Activated CD8-positive, alpha-beta memory T cell treated with anti-CD3 and anti-CD28 coated beads for 36 hours (primary cell): ENCODE measurements around the gene LENEP. TPM values are rescaled to one million over a fixed set of nuclear protein-coding genes. Genes with fewer than 3 reads are reported as not detected.

ENCODE experiments used
- CTCF ChIA-PET: fragments of 350-600 bp; sonication (Branson Sonifier 250); formaldehyde crosslinking; loops from one replicate; lab custom pipeline; 2021; ENCODE audit warnings: antibody characterized with exemption; lab: Charles Lee
- POLR2A ChIA-PET: fragments of 350-600 bp; sonication (Branson Sonifier 250); formaldehyde crosslinking; loops from one replicate; lab custom pipeline; 2021; ENCODE audit warnings: antibody characterized with exemption; lab: Charles Lee
- total RNA-seq, 2 experiments: library from RNA; stranded (reverse); gene quantifications; one replicate each; pipeline ENCODE4 v1.2.3, GENCODE V29; 2021

LENEP gene
- total RNA-seq, 2 experiments from 2014 or later: 0.61 TPM; not detected in 1

DNA sequence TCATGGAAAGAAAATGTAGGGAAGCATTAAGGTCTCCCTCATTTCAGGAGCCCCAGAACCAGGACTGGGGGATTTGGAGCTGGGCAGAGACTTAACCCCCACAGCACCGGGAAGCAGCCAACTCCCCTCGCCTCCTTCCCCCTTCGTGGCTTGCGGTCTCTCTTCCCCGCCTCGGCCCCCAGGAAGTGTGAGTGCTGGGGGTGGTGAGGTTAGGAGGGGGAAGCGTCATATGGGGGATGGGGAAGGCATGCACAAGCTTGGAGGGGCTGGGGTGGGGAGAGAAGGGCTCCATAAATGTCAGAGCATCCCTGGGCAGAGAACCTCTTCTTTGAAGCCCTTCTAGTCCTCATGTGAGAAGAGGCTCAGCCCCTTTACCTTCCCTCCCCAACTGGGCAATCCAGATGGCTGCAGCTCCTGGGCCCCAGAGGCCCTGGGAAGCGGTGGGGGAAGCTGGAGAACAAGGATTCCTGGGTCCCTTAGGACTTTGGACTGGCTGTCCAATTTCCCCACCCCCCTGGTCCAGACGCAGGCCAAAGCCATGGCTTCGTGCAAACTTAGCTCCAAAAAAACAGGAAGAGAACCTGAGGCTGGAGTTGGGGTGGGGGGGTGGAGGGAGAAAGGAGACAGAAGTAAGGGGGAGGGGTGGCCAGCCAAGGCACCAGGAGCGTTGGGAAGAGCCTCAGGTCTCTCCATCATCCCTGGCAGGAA lies 17.0 kb downstream of the LENEP start:
- CTCF ChIA-PET: interaction anchor here (1.1 to 1.5 kb wide), 3 partner anchors 9 to 75 kb away, joined by 3 to 8 read pairs (median 6); no protein-coding TSS in a partner anchor
- POLR2A ChIA-PET: interaction anchor here (0.6 kb wide), 1 partner anchor 87 kb away, joined by 5 read pairs; no protein-coding TSS in a partner anchor

DNA sequence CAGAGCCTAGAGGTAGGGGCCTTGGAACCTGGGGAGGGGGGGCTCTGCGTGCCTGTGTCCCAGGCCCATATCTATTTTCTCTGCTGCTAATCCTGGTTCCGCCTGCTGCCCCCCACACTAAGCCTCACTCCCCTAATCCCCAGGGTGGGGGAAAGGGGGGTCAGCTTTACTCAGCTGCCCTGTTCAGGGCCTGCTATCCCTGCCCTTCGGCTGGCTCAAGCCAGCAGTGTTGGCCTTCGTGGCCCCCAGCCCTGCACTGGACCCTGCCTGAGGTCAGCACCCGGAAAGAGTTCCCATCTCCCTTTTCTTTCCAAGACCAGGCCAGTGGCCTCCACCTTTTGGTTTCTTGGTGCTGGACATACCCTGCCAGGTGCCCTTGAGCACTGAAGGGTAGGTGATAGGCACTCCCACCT lies 17.6 kb downstream of the LENEP start:
- ChIA-PET CTCF (interaction anchor here (0.6 to 1.5 kb wide), 4 partner anchors 10 to 789 kb away, joined by 3 to 8 read pairs (median 4); no protein-coding TSS in a partner anchor), POLR2A (no interaction called here)

GRCh38 chr1:155011437-155012025 lies 18.1 kb downstream of the LENEP start:
- ChIA-PET CTCF (interaction anchor here (0.6 to 7.7 kb wide), 2 partner anchors 11 to 789 kb away, joined by 3 to 115 read pairs; partner anchors contain the start of gene ZBTB7B), POLR2A (interaction anchor here (0.6 kb wide), 1 partner anchor 27 kb away, joined by 10 read pairs; no protein-coding TSS in a partner anchor)

- ChIA-PET POLR2A (interaction anchor here (0.6 kb wide), 1 partner anchor 27 kb away, joined by 10 read pairs; no protein-coding TSS in a partner anchor), CTCF (interaction anchor here (1.1 to 7.7 kb wide), 2 partner anchors 12 to 73 kb away, joined by 4 to 115 read pairs; partner anchors contain the start of gene ZBTB7B)
Measured at GRCh38 chr1:155012026-155012546, 18.7 kb downstream of the LENEP start.

GRCh38 chr1:155012776-155013602 lies 19.6 kb downstream of the LENEP start:
- CTCF ChIA-PET: interaction anchor here (0.7 to 7.7 kb wide), 3 partner anchors 13 to 112 kb away, joined by 3 to 115 read pairs (median 4); partner anchors contain the start of gene ZBTB7B
- POLR2A ChIA-PET: no interaction called here

DNA sequence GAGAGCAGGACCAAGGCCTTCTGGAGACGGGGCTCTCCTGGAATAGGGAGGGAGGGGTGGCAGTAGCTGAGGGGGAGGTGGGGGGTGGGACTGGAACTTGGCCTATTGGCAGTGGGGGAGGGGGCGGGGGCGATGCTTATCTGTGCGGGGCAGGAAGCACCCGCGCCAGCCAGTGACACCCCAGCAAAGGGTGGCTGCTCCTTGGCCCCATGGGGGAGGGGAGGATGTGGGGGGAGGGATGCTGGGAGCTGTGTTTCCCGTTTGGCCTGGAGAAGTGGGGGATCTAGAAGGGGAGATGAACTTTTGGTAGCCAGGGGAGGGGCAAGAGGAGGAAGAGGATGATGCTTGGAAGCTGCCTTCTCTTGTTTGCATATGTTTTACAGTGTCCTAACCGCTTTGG lies 20.2 kb downstream of the LENEP start:
- ChIA-PET POLR2A (no interaction called here), CTCF (interaction anchor here (7.7 kb wide), 1 partner anchor 13 kb away, joined by 115 read pairs; the partner anchor contains the start of gene ZBTB7B)

- CTCF ChIA-PET: interaction anchor here (0.7 to 7.7 kb wide), 4 partner anchors 9 to 71 kb away, joined by 3 to 115 read pairs (median 7); partner anchors contain the start of gene ZBTB7B
- POLR2A ChIA-PET: interaction anchor here (0.6 kb wide), 2 partner anchors 47 to 294 kb away, joined by 3 to 8 read pairs; no protein-coding TSS in a partner anchor
Measured at GRCh38 chr1:155014709-155015508, 21.5 kb downstream of the LENEP start.

- ChIA-PET POLR2A (interaction anchor here (0.6 kb wide), 1 partner anchor 294 kb away, joined by 3 read pairs; no protein-coding TSS in a partner anchor), CTCF (interaction anchor here (0.7 to 7.7 kb wide), 9 partner anchors 9 to 292 kb away, joined by 3 to 115 read pairs (median 11); partner anchors contain the start of genes ADAM15, EFNA4, PBXIP1 and PYGO2)
Measured at GRCh38 chr1:155015527-155016230, 22.3 kb downstream of the LENEP start.

DNA sequence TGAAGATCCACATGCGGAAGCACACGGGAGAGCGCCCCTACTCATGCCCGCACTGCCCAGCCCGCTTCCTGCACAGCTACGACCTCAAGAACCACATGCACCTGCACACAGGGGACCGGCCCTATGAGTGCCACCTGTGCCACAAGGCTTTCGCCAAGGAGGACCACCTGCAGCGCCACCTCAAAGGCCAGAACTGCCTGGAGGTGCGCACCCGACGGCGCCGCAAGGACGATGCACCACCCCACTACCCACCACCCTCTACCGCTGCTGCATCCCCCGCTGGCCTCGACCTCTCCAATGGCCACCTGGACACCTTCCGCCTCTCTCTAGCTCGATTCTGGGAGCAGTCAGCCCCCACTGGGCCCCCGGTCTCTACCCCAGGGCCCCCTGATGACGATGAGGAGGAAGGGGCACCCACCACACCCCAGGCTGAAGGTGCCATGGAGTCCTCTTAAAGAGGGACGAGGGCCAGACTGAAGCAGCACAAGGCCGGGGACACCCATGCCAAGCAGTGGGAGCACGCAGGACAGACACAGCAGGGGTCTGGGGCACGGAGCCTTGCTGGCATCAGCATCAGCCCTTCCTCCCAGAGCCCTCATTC lies 22.9 kb downstream of the LENEP start:
- CTCF ChIA-PET: interaction anchor here (1.2 to 7.7 kb wide), 16 partner anchors 8 to 292 kb away, joined by 3 to 115 read pairs (median 8); partner anchors contain the start of genes ADAM15, EFNA4, FLAD1 and PBXIP1
- POLR2A ChIA-PET: interaction anchor here (1.5 to 1.6 kb wide), 2 partner anchors 10 to 17 kb away, joined by 3 to 8 read pairs; no protein-coding TSS in a partner anchor

- POLR2A ChIA-PET: interaction anchor here (0.9 to 1.6 kb wide), 4 partner anchors 10 to 34 kb away, joined by 3 to 8 read pairs (median 4); partner anchors contain the start of genes ADAM15 and LENEP
- CTCF ChIA-PET: interaction anchor here (0.6 to 7.7 kb wide), 31 partner anchors 9 to 409 kb away, joined by 3 to 115 read pairs (median 6); partner anchors contain the start of genes ADAM15, ADAR, CKS1B and EFNA4
Measured at GRCh38 chr1:155017041-155017945, 23.9 kb downstream of the LENEP start.

- CTCF ChIA-PET: interaction anchor here (0.6 to 7.7 kb wide), 30 partner anchors 10 to 410 kb away, joined by 3 to 115 read pairs (median 6); partner anchors contain the start of genes ADAM15, ADAR, CKS1B and EFNA4
- POLR2A ChIA-PET: interaction anchor here (0.9 to 1.5 kb wide), 3 partner anchors 19 to 33 kb away, joined by 4 to 8 read pairs (median 4); partner anchors contain the start of genes ADAM15 and LENEP
Measured at GRCh38 chr1:155017946-155018316, 24.5 kb downstream of the LENEP start.

GRCh38 chr1:155018617-155019348 lies 25.4 kb downstream of the LENEP start:
- ChIA-PET CTCF (interaction anchor here (0.8 to 7.7 kb wide), 9 partner anchors 17 to 59 kb away, joined by 3 to 115 read pairs (median 6); partner anchors contain the start of genes CKS1B, LENEP and ZBTB7B), POLR2A (no interaction called here)

- ChIA-PET POLR2A (no interaction called here), CTCF (interaction anchor here (0.6 to 1.3 kb wide), 3 partner anchors 19 to 29 kb away, joined by 3 to 4 read pairs (median 4); no protein-coding TSS in a partner anchor)
Measured at GRCh38 chr1:155019377-155020245, 26.2 kb downstream of the LENEP start.
